SU-DHL-6 (cell line): Measurements from ENCODE around the gene ZNF335.

Experiments
- EZH2phosphoT487 ChIP-seq: fragments of 200-600 bp; sonication (generic), shearing (Covaris generic); conservative IDR thresholded peaks from 2 replicates; pipeline ENCODE4 v1.6.1; 2018; ENCODE audit warnings: mild to moderate bottlenecking, antibody characterized with exemption, low read length, moderate library complexity, mixed read lengths
- TF ChIP-seq, protein P1 (sequence below): fragments of 200-600 bp; sonication (generic); IDR thresholded peaks from one replicate; pipeline ENCODE4 v1.5.1; 2017; ENCODE audit warnings: antibody characterized with exemption, mild to moderate bottlenecking, low read length, moderate library complexity; ENCODE audit not compliant: insufficient read depth, poor library complexity, severe bottlenecking

DNA sequence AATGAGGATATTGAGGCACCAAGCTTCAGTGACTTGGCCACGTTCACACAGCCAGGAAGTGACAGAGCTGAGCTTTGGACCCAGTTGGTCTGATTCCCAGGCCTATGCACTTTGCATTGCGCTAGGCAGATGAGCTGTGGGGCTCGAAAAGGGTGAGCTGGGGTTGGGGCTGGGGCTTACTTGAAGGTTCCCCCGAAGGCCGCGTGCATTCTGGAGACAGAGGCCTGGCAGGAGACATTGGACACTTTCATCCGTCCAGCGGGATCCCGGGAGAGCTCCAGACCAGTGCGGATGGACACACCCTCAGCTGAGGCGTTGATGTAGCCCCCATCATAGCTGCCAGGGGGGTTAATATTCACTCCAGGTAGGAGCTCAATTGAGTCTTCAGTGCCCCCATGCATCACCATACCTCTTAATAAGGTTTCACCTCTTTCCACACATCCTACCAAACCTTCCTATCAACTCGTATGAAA is 62.6 kb downstream of the ZNF335 start:
- TF ChIP-seq, protein P1, sequence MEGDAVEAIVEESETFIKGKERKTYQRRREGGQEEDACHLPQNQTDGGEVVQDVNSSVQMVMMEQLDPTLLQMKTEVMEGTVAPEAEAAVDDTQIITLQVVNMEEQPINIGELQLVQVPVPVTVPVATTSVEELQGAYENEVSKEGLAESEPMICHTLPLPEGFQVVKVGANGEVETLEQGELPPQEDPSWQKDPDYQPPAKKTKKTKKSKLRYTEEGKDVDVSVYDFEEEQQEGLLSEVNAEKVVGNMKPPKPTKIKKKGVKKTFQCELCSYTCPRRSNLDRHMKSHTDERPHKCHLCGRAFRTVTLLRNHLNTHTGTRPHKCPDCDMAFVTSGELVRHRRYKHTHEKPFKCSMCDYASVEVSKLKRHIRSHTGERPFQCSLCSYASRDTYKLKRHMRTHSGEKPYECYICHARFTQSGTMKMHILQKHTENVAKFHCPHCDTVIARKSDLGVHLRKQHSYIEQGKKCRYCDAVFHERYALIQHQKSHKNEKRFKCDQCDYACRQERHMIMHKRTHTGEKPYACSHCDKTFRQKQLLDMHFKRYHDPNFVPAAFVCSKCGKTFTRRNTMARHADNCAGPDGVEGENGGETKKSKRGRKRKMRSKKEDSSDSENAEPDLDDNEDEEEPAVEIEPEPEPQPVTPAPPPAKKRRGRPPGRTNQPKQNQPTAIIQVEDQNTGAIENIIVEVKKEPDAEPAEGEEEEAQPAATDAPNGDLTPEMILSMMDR, result no peak
- no peak for TF ChIP-seq EZH2phosphoT487
